Muscle of back (tissue), 13 donors: ENCODE measurements around the gene RBM43. TPM values are rescaled to one million over a fixed set of nuclear protein-coding genes. Genes with fewer than 3 reads are reported as not detected.
"Not testable (repeated sequence)": the region's sequence is repeated elsewhere in the genome, so short reads cannot be mapped to it uniquely, and the experiment has no call there.

ENCODE experiments used
- DNase-seq, 3 donors: peaks; one replicate each; pipeline versions ENCODE4 v3.0.0 to v3.0.0-alpha.2; 2013
- long read RNA-seq, 9 donors: transcript quantifications; one replicate each; lab custom pipeline, GENCODE V29; 2026
- polyA plus RNA-seq, 10 donors: library from polyadenylated mRNA; unstranded; fragments of 120-200 nt; gene quantifications; one replicate each; pipeline ENCODE4 v1.2.1, GENCODE V29; 2013; ENCODE audit not compliant: insufficient read length in 10 of 10

RBM43 gene
- 10 to 100 TPM in 4 of 10 donors, 1 to 10 TPM in 6; 7.8 to 10.9 (median 9.4) TPM for polyA plus RNA-seq
- long read RNA-seq, donor 1, result 0 reads
- long read RNA-seq, donor 2, result 0 reads
- long read RNA-seq, donor 3, result 0 reads
- long read RNA-seq, donor 4, result 0 reads
- long read RNA-seq, donor 5, full-length matches to known transcripts, result 6 of 6 reads
- long read RNA-seq, donor 5, partial matches to known transcripts, result 0 of 6 reads
- long read RNA-seq, donor 5, other reads (novel, unspliced or antisense), result 0 of 6 reads
- long read RNA-seq, donor 6, result 0 reads
- long read RNA-seq, donor 7, full-length matches to known transcripts, result 3 of 3 reads
- long read RNA-seq, donor 7, partial matches to known transcripts, result 0 of 3 reads
- long read RNA-seq, donor 7, other reads (novel, unspliced or antisense), result 0 of 3 reads
- long read RNA-seq, donor 8, full-length matches to known transcripts, result 2 of 2 reads
- long read RNA-seq, donor 8, partial matches to known transcripts, result 0 of 2 reads
- long read RNA-seq, donor 8, other reads (novel, unspliced or antisense), result 0 of 2 reads
- long read RNA-seq, donor 9, full-length matches to known transcripts, result 1 of 1 reads
- long read RNA-seq, donor 9, partial matches to known transcripts, result 0 of 1 reads
- long read RNA-seq, donor 9, other reads (novel, unspliced or antisense), result 0 of 1 reads

- DNase-seq, result peak; percentile 89 to 96 (median 89)
Measured at GRCh38 chr2:151261231-151261976, at the start of gene RBM43. RBM43 (minus strand) TSS chr2:151261863; CDS start chr2:151261727, 136 bp downstream.

DNA sequence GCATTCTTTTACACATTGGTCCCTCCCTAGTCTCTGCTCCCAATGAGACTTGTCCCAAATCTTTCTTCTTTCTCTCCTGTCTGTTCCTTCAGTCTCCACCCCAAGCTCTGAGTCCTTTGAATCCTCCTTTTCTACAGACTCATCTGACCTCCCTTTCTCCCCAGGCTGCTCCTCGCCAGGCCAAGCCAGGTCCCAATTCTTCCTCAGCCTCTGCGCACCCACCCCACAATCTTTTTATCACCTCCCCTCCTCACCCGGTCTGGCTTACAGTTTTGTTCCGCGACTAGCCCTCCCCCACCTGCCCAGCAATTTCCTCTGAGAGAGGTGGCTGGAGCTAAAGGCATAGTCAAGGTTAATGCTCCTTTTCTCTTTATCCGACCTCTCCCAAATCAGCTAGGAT, 48.6 kb upstream of the RBM43 start:
- DNase-seq, result not testable (repeated sequence)

DNA sequence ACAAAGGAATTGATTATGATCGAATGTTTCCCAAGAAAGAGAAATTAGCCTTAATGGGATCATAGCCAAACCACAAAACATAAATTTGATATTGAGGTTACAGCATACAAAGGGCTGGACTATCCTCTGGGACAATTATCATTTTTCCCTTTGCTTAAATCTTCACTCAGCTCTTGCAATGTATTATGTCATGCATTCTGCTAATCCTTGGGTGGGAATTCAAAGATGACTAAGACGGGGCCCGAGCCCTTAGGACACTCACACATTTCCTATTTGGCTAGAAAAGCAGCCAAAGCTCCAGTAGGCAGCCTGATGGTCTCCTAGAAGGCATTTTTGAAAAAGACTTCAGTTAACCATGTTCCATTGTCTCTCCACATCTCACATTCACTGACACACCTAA, 45.0 kb upstream of the RBM43 start:
- peak in 2 of 3 donors; percentile 59 to 81 for DNase-seq

GRCh38 chr2:151305129-151305691, 43.5 kb upstream of the RBM43 start:
- DNase-seq, result no peak

DNA sequence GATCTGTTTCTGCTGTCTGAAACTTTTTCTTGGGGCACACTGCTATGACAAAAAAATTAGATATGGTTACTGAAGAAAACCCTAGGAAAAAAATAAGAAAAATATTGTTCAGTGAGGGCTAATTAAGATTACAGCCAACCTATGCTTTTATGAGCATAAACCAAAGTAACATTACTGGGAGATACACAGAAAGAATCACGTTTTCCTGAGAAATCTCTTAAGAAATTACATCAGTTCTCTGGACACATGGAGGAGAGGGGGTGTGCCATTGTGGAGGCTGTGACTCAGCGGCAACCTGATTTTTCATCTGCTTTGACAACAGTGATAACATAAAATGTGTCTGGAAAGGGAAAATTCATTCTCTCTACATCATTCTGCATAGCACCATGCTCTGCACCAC, 41.2 kb upstream of the RBM43 start:
- DNase-seq, result peak in 2 of 3 donors; percentile 45 to 80

- no peak for DNase-seq
Measured at GRCh38 chr2:151302404-151302803, 40.7 kb upstream of the RBM43 start.

- no peak for DNase-seq
Measured at GRCh38 chr2:151299920-151300539, 38.4 kb upstream of the RBM43 start.

- DNase-seq, result no peak
Measured at GRCh38 chr2:151297882-151298281, 36.2 kb upstream of the RBM43 start.

GRCh38 chr2:151295926-151296325, 34.3 kb upstream of the RBM43 start:
- not testable (repeated sequence) for DNase-seq

DNA sequence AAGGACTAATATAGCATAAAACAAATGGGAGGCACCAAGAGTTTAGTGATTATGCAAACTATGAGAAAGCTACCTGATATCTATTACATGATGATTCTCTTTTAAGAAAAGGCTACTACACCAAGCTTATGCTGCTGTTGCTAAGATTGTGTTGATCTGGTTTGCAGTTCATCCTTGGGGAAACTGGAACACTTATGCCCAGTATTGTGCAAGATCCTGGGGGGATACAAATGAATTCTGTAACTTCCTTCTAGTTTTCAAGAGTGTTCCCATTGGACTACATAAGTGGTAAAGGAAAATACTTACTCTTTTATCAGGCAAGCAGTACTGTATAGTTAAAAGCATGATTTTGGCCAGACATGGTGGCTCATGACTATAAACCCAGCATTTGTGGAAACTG, 30.9 kb upstream of the RBM43 start:
- DNase-seq, result no peak

DNA sequence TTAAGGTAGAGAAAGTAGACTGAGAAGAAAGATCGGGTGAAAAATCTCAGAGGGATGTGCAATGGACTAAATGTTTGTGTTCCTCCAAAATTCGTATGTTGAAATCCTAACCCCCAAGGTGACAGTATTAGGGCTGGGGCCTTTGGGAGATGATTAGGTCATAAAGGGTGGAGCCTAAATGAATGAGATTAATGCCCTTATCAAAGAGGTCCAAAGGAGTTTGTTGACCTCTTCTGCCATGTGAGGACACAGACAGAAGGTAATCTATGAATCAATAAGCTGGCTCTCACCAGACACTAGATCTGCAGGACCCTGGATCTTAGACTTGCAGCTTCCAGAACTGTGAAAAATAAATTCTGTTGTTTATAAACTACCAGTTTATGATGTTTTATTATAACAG, 30.5 kb upstream of the RBM43 start:
- no peak for DNase-seq

DNA sequence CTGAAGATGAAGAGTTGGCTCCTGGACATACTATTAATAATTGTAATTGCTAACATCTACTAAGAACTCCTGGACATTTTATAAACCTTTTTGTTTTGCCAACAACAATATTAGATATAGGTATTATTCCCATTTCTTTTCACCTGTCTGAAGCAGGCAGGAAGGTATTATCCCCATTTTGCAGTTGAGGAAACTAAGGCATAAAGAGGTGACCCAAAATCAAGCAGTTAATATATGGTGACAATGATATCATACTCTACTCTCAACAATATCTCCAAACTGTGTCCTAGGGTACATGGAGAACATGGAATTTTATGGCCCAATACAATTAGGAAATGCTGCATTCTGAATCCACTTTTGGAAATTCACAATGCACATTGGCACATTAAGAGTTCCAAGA, 29.6 kb upstream of the RBM43 start:
- DNase-seq, result no peak

GRCh38 chr2:151289972-151290866, 28.6 kb upstream of the RBM43 start:
- peak; percentile 54 to 85 (median 65) for DNase-seq

DNA sequence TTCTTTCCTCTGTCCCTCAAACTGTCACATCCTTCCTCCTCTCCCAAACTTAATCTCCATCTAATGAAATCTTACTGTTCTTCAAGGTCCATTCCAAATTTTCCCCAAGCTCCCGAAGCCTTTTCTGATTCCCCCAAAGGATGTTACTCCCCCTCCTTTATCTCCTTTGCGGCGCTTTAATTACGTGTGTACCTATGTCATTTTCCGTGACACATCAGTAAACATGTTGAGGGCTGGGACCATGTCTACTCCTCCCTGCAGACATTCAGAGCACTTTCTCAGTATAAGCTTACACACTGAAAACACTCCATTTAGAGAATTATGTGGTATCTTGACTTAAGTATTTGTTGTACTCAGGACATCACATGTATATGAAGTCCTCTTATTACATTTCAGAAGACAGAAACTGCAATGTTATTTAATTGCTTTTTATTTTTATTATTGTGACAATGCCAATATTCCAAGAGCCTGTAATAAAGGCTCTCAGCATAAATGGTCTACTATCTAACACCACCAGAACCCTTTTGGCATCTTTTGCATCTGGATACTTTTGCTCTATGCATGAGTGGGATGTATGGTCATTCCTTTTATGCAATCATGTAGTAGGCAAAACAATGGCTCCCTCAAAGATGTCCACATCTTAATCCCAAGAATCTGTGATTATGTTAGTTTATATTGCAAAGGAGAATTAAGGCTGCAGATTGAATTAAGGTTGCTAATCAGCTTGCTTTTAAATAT, 26.0 kb upstream of the RBM43 start:
- DNase-seq, result no peak

GRCh38 chr2:151282401-151282800, 20.7 kb upstream of the RBM43 start:
- DNase-seq, result no peak

GRCh38 chr2:151280271-151280670, 18.6 kb upstream of the RBM43 start:
- DNase-seq, result no peak

DNA sequence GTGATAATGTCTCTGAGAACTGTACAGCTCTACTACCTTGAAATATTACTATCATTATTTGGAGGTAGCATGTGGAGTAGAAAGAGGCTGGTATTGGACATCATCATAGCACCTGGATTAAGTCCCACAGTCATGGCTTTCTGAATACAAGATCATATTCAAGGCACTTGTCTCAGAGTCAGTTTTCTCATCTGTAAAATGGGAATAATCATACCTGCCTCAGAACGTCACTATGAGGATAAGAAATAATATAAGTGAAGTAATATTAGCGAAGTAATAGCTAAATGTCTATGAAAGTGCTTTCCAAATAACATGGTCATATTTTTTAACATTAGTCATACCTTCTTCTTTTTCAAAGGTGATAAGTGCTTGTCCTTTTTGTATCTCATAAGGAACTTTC, 16.8 kb upstream of the RBM43 start:
- no peak for DNase-seq

DNA sequence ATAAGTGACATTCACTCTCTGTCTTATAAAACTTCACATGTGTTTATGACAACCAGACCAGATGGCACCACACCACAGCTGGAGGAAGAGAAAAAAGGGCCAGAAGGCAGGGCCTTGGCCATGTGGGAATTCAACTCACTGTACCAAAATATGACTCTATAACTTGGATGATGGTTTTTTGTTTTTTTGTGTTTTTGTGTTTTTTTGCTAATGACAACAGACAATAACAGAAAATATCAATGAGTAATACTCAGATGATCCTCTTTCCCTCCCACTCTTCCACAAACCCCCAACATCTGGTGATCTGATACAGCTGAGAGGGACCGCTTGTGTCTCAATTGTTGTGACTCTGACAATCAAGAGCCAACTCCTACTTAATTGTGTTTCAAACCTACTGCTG, 15.4 kb upstream of the RBM43 start:
- no peak for DNase-seq

DNA sequence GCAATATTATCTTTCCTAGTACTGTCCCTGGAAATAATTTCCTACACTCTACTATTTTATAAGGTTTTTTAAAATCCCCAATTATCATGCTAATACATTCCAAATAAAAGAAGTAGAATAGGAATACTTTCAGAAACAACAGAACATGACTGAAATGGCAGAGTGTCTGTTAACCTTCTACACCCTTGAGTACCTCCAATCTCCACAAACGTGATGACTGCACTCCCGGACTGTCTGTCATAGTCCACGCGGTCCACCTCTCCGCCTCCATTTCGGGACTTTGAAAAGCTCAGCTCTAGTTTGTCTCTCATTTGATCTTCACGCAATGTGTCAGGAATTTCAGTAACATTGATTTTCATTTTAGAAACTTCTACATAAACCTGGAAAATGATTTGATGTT, 13.6 kb upstream of the RBM43 start:
- no peak for DNase-seq

DNA sequence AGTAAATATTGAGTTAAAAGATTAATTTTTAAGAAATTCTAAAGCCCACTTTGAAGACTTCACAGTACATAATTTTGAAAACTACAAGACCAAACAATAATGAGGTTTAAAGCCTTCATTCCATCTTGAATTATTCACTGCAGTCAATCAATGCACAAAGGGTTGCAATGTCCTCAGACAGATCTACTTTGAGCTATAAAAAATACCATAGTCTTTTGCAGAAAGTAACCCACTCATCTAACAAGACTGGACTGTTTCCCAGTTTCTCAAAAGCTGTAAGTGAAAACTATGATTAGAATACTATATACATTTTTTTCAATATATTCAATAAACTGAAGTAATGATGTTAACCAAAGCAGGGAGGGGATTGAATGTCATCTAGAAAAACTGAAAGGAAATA, 10.2 kb upstream of the RBM43 start:
- no peak for DNase-seq
